GM19438 (cell line): ENCODE results near the gene KANSL1.

ENCODE experiments used
- ATAC-seq: cut with Tn5 transposase; IDR thresholded peaks from one replicate; pipeline ENCODE4 v1.9.1; 2021; ENCODE audit warnings: low read depth; ENCODE audit not compliant: unreplicated experiment

KANSL1 gene

GRCh38 chr17:46045639-46046038, 147.6 kb downstream of the KANSL1 start:
- ATAC-seq = no peak

GRCh38 chr17:46044989-46045388, 148.2 kb downstream of the KANSL1 start:
- no peak for ATAC-seq

- ATAC-seq = no peak
Observed at GRCh38 chr17:46044286-46044928, 148.8 kb downstream of the KANSL1 start.

- no peak for ATAC-seq
Observed at GRCh38 chr17:46043606-46044005, 149.6 kb downstream of the KANSL1 start.

GRCh38 chr17:46042925-46043324, 150.3 kb downstream of the KANSL1 start:
- ATAC-seq = no peak

GRCh38 chr17:46042246-46042645, 151.0 kb downstream of the KANSL1 start:
- ATAC-seq = no peak

- ATAC-seq = no peak
Observed at GRCh38 chr17:46039592-46040186, 153.5 kb downstream of the KANSL1 start.

GRCh38 chr17:46038937-46039336, 154.3 kb downstream of the KANSL1 start:
- no peak for ATAC-seq

GRCh38 chr17:46038414-46038813, 154.8 kb downstream of the KANSL1 start:
- ATAC-seq = no peak

GRCh38 chr17:46037722-46038255, 155.4 kb downstream of the KANSL1 start:
- ATAC-seq = no peak

GRCh38 chr17:46036491-46036890, 156.7 kb downstream of the KANSL1 start:
- ATAC-seq = no peak

- no peak for ATAC-seq
Observed at GRCh38 chr17:46035112-46035818, 158.0 kb downstream of the KANSL1 start.

- no peak for ATAC-seq
Observed at GRCh38 chr17:46033392-46033791, 159.8 kb downstream of the KANSL1 start.

- ATAC-seq = no peak
Observed at GRCh38 chr17:46032909-46033308, 160.3 kb downstream of the KANSL1 start.

GRCh38 chr17:46031920-46032319, 161.3 kb downstream of the KANSL1 start:
- ATAC-seq = no peak

GRCh38 chr17:46031440-46031839, 161.8 kb downstream of the KANSL1 start:
- ATAC-seq = no peak

- ATAC-seq = no peak
Observed at GRCh38 chr17:46030752-46031151, 162.5 kb downstream of the KANSL1 start.

GRCh38 chr17:46029627-46030026, 163.6 kb downstream of the KANSL1 start:
- no peak for ATAC-seq

GRCh38 chr17:46028981-46029565, 164.2 kb downstream of the KANSL1 start:
- ATAC-seq = no peak

- ATAC-seq = no peak
Observed at GRCh38 chr17:46028374-46028773, 164.9 kb downstream of the KANSL1 start.

- no peak for ATAC-seq
Observed at GRCh38 chr17:46027976-46028325, 165.3 kb downstream of the KANSL1 start.
